Measurements from ENCODE around the gene INCENP.

INCENP gene

DNA sequence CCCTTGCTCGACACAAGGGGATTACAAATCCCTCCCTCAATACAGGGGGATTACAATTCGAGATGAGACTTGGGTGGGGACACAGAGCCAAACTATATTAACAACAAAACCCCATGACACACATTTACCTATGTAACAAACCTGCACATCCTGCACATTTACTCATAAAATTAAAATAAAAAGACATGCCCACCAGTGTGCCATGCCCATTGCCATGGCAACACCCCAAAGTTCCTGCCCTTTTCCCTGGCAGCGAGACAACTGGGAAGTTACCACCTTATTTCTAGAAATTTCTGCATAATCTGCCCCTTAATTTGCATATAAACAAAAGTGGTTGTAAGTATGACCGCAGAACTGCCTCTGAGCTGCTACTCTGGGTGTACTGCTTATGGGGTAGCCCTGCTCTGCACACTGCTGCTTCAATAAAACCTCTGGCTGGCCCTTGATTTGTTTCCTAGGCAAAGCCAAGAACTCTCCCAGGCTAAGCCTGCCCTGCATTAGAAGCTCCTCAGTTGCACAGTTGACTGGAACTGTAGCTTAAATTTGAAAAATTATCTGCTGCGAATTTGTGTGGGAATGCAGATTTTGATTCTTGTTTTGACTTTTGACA lies 8.6 kb upstream of the INCENP start:
- Histone ChIP-seq H3K4me3 (ENCODE audit: low read length) (no peak overlapping the region), H3K36me3 (replicated peaks; ENCODE audit: insufficient read depth, low read length) (no peaks in the 10 kb centered on the region), H3K27ac (ENCODE audit: low read length) (no peak overlapping the region), H3K9ac (ENCODE audit: low read length) (no peak overlapping the region), H2AFZ (ENCODE audit: low read length) (no peak overlapping the region), H3F3A (ENCODE audit: insufficient read depth, low read length) (no peaks in the 10 kb centered on the region), H3K27me3 (replicated peaks; ENCODE audit: insufficient read depth, low read length) (no peaks in the 10 kb centered on the region), H3K9me2 (replicated peaks; ENCODE audit: insufficient read depth, low read length) (no peaks in the 10 kb centered on the region), H3K79me2 (ENCODE audit: low read length) (no peaks in the 10 kb centered on the region), H3K9me3 (replicated peaks; ENCODE audit: insufficient read depth, low read length) (no peaks in the 10 kb centered on the region), H4K20me1 (ENCODE audit: insufficient read depth, low read length) (no peaks in the 10 kb centered on the region), H3K4me2 (ENCODE audit: low read depth, low read length) (no peak overlapping the region), H3K4me1 (ENCODE audit: low read length) (no peaks in the 10 kb centered on the region)
- no peak for TF ChIP-seq EZH2phosphoT487 (IDR thresholded peaks at IDR 0.05; ENCODE audit: low read length)
- TF ChIP-seq, protein P1, sequence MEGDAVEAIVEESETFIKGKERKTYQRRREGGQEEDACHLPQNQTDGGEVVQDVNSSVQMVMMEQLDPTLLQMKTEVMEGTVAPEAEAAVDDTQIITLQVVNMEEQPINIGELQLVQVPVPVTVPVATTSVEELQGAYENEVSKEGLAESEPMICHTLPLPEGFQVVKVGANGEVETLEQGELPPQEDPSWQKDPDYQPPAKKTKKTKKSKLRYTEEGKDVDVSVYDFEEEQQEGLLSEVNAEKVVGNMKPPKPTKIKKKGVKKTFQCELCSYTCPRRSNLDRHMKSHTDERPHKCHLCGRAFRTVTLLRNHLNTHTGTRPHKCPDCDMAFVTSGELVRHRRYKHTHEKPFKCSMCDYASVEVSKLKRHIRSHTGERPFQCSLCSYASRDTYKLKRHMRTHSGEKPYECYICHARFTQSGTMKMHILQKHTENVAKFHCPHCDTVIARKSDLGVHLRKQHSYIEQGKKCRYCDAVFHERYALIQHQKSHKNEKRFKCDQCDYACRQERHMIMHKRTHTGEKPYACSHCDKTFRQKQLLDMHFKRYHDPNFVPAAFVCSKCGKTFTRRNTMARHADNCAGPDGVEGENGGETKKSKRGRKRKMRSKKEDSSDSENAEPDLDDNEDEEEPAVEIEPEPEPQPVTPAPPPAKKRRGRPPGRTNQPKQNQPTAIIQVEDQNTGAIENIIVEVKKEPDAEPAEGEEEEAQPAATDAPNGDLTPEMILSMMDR (IDR thresholded peaks at IDR 0.05; ENCODE audit: low read length): no peak
- TF ChIP-seq EZH2 (optimal IDR thresholded peaks at IDR 0.05; ENCODE audit: low read depth, low read length): no peak
- DNase-seq: no peak

DNA sequence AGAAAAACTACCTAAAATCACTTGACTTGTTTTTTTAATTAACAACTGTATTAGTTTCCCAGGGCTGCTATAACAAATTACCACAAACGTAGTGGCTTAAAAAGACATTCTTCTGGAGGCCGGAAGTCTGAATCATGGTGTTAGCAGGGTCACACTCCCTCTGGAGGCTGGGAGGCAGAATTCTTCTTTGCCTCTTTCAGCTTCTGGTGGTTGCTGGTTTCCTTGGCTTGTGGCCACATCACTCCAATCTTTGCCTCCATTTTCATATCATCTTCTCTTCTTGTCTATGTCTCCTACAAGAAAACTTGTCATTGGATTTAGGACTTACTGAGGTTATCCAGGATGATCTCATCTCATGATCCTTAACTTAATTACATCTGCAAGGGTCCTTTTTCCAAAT lies 7.4 kb upstream of the INCENP start:
- H4K20me1 ChIP-seq (ENCODE audit: insufficient read depth, low read length): no peaks in the 10 kb centered on the region
- H3K9me2 ChIP-seq (replicated peaks; ENCODE audit: insufficient read depth, low read length): no peaks in the 10 kb centered on the region
- no peak overlapping the region for H2AFZ ChIP-seq (ENCODE audit: low read length)
- TF ChIP-seq EZH2phosphoT487 (IDR thresholded peaks at IDR 0.05; ENCODE audit: low read length): no peak
- no peak for TF ChIP-seq EZH2 (optimal IDR thresholded peaks at IDR 0.05; ENCODE audit: low read depth, low read length)
- TF ChIP-seq, protein P1 (IDR thresholded peaks at IDR 0.05; ENCODE audit: low read length): no peak
- H3K9ac ChIP-seq (ENCODE audit: low read length): no peak overlapping the region
- H3K4me1 ChIP-seq (ENCODE audit: low read length): no peaks in the 10 kb centered on the region
- H3K4me3 ChIP-seq (ENCODE audit: low read length): no peak overlapping the region
- no peaks in the 10 kb centered on the region for H3K36me3 ChIP-seq (replicated peaks; ENCODE audit: insufficient read depth, low read length)
- no peaks in the 10 kb centered on the region for H3K9me3 ChIP-seq (replicated peaks; ENCODE audit: insufficient read depth, low read length)
- no peaks in the 10 kb centered on the region for H3K79me2 ChIP-seq (ENCODE audit: low read length)
- DNase-seq: no peak
- H3K27me3 ChIP-seq (replicated peaks; ENCODE audit: insufficient read depth, low read length): no peaks in the 10 kb centered on the region
- H3K27ac ChIP-seq (ENCODE audit: low read length): no peak overlapping the region
- no peaks in the 10 kb centered on the region for H3F3A ChIP-seq (ENCODE audit: insufficient read depth, low read length)
- no peak overlapping the region for H3K4me2 ChIP-seq (ENCODE audit: low read depth, low read length)

DNA sequence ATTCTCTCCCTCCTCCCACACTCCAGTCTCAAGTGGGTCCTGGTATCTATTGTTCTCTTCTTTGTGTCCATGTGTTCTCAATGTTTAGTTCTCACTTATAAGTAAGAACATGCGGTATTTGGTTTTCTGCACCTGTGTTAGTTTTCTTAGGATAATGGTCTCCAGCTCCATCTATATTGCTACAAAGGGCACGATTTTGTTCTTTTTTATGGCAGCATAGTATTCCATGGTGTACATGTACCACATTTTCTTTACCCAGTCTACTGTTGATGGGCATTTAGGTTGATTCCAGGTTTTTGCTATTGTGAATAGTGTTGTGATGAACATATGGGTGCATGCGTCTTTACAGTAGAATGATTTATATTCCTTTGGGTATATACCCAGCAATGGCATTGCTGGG lies 4.2 kb upstream of the INCENP start:
- Histone ChIP-seq H3K9me2 (replicated peaks; ENCODE audit: insufficient read depth, low read length) (no peaks in the 10 kb centered on the region), H3K4me2 (ENCODE audit: low read depth, low read length) (no peak overlapping the region), H3K79me2 (ENCODE audit: low read length) (peaks cover 8% of the 10 kb centered on the region), H3K27me3 (replicated peaks; ENCODE audit: insufficient read depth, low read length) (no peaks in the 10 kb centered on the region), H3K4me3 (ENCODE audit: low read length) (no peak overlapping the region), H4K20me1 (ENCODE audit: insufficient read depth, low read length) (no peaks in the 10 kb centered on the region), H3K9ac (ENCODE audit: low read length) (no peak overlapping the region), H3K36me3 (replicated peaks; ENCODE audit: insufficient read depth, low read length) (no peaks in the 10 kb centered on the region), H3K9me3 (replicated peaks; ENCODE audit: insufficient read depth, low read length) (no peaks in the 10 kb centered on the region), H3K27ac (ENCODE audit: low read length) (no peak overlapping the region), H2AFZ (ENCODE audit: low read length) (no peak overlapping the region), H3F3A (ENCODE audit: insufficient read depth, low read length) (no peaks in the 10 kb centered on the region), H3K4me1 (ENCODE audit: low read length) (no peaks in the 10 kb centered on the region)
- no peak for DNase-seq
- TF ChIP-seq, protein P1 (IDR thresholded peaks at IDR 0.05; ENCODE audit: low read length): no peak
- TF ChIP-seq EZH2phosphoT487 (IDR thresholded peaks at IDR 0.05; ENCODE audit: low read length) (no peak), EZH2 (optimal IDR thresholded peaks at IDR 0.05; ENCODE audit: low read depth, low read length) (no peak)
